ENCODE data around the gene MKNK2. TPM values are rescaled to one million over a fixed set of nuclear protein-coding genes. Genes with fewer than 3 reads are reported as not detected.

The MKNK2 gene
- total and polyA plus RNA-seq, 2 of the 13 experiments (the other 11 are each of a cell fraction or from before 2014, with no cell fraction given) = 44.9 to 112 TPM

DNA sequence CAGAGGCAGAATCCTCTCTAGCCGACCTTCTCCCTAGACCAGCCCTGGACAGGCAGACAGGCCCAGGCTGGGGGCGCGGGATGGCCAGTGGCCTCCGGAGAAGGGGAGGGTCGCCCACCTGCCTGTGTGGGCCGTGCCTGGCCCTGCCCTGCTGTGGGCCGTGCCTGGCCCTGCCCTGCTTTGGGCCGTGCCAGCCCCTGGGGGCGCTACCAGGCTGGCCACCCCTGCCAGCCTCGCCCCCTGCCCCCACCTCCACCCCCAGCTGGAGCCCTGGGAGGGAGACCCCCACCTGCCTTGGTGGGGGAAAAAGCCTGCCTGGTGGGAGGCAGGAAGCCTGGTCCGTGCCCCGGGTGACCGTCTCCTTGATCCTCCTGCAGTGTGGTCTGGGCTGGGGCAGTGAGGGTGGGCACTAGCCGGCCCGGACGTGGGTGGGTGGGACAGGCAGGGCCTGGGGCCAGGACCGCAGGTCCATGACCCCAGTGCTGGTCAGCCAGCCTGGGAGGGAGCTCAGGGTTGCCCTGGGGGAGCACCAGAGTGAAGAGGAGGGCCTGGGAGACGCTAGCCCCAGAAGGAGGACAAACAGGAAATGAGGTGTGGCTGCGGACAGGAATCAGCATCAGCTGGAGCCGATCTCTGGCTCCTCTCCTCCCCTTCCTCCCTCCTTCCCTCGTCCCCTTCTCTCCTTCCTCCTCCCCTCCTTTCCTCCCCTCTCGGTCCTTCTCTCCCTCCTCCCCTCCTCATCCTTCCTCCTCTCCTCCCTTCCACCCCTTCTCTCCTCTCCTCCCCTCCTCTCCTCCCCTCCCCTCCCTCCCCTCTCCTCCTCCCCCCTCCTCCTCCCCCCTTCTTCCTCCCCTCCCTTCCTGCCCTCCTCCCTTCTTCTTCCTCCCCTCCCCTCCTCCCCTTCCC lies 5.1 kb upstream of the MKNK2 start (continued):
- TF ChIP-seq JUND (CRISPR knock-in tag; IDR thresholded peaks at IDR 0.05) (no peak), CREM (IDR thresholded peaks at IDR 0.05) (0 out of 2 replicates have a peak, but pooled peaks have one; percentile 12), CREM (CRISPR knock-in tag; IDR thresholded peaks at IDR 0.05) (no peak), ZNF709 (CRISPR knock-in tag; IDR thresholded peaks at IDR 0.05) (no peak), ZBTB1 (CRISPR knock-in tag; IDR thresholded peaks at IDR 0.05; ENCODE audit: borderline replicate concordance) (no peak), PCBP2 (optimal IDR thresholded peaks at IDR 0.05; ENCODE audit: low read depth, low read length, poor library complexity, severe bottlenecking) (peak; percentile 88), HNRNPK (IDR thresholded peaks at IDR 0.05; ENCODE audit: low read depth, low read length, poor library complexity, severe bottlenecking) (peak; percentile 96), MEIS2 (CRISPR knock-in tag; IDR thresholded peaks at IDR 0.05) (no peak), NCOA1 (CRISPR knock-in tag; IDR thresholded peaks at IDR 0.05) (no peak), AKAP8 (CRISPR knock-in tag; IDR thresholded peaks at IDR 0.05) (peak; percentile 53; the same call in 1 of the 2 replicates), BHLHE40 (IDR thresholded peaks at IDR 0.05; ENCODE audit: low read length) (no peak), ZNF44 (CRISPR knock-in tag; IDR thresholded peaks at IDR 0.05) (no peak), ZNF768 (CRISPR knock-in tag; IDR thresholded peaks at IDR 0.05) (peak; percentile 37; the same call in 1 of the 2 replicates), ZNF577 (CRISPR knock-in tag; IDR thresholded peaks at IDR 0.05; ENCODE audit: borderline replicate concordance, low read depth) (no peak), ZNF136 (CRISPR knock-in tag; IDR thresholded peaks at IDR 0.05; ENCODE audit: low read depth) (no peak), GABPA (IDR thresholded peaks at IDR 0.05; ENCODE audit: low read depth, low read length) (peak; percentile 39), GABPA (CRISPR knock-in tag; IDR thresholded peaks at IDR 0.05; ENCODE audit: low read depth) (peak; percentile 75)
- TF ChIP-seq, protein P1, sequence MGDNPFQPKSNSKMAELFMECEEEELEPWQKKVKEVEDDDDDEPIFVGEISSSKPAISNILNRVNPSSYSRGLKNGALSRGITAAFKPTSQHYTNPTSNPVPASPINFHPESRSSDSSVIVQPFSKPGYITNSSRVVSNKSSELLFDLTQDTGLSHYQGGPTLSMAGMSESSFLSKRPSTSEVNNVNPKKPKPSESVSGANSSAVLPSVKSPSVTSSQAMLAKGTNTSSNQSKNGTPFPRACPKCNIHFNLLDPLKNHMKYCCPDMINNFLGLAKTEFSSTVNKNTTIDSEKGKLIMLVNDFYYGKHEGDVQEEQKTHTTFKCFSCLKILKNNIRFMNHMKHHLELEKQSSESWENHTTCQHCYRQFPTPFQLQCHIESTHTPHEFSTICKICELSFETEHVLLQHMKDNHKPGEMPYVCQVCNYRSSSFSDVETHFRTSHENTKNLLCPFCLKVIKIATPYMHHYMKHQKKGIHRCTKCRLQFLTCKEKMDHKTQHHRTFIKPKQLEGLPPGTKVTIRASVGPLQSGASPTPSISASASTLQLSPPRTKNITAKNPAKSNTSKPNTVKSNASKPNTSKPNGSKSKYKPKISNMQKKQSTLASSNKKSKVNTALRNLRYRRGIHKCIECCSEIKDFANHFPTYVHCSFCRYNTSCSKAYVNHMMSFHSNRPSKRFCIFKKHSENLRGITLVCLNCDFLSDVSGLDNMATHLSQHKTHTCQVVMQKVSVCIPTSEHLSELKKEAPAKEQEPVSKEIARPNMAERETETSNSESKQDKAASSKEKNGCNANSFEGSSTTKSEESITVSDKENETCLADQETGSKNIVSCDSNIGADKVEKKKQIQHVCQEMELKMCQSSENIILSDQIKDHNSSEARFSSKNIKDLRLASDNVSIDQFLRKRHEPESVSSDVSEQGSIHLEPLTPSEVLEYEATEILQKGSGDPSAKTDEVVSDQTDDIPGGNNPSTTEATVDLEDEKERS (CRISPR knock-in tag; IDR thresholded peaks at IDR 0.05) = peak; percentile 41; the same call in 1 of the 2 replicates
- TF ChIP-seq, protein P2, sequence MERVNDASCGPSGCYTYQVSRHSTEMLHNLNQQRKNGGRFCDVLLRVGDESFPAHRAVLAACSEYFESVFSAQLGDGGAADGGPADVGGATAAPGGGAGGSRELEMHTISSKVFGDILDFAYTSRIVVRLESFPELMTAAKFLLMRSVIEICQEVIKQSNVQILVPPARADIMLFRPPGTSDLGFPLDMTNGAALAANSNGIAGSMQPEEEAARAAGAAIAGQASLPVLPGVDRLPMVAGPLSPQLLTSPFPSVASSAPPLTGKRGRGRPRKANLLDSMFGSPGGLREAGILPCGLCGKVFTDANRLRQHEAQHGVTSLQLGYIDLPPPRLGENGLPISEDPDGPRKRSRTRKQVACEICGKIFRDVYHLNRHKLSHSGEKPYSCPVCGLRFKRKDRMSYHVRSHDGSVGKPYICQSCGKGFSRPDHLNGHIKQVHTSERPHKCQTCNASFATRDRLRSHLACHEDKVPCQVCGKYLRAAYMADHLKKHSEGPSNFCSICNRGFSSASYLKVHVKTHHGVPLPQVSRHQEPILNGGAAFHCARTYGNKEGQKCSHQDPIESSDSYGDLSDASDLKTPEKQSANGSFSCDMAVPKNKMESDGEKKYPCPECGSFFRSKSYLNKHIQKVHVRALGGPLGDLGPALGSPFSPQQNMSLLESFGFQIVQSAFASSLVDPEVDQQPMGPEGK (CRISPR knock-in tag; IDR thresholded peaks at IDR 0.05) = peak; percentile 58
- TF ChIP-seq, protein P3, sequence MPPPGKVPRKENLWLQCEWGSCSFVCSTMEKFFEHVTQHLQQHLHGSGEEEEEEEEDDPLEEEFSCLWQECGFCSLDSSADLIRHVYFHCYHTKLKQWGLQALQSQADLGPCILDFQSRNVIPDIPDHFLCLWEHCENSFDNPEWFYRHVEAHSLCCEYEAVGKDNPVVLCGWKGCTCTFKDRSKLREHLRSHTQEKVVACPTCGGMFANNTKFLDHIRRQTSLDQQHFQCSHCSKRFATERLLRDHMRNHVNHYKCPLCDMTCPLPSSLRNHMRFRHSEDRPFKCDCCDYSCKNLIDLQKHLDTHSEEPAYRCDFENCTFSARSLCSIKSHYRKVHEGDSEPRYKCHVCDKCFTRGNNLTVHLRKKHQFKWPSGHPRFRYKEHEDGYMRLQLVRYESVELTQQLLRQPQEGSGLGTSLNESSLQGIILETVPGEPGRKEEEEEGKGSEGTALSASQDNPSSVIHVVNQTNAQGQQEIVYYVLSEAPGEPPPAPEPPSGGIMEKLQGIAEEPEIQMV (CRISPR knock-in tag; IDR thresholded peaks at IDR 0.05; ENCODE audit: low read depth) = no peak
- TF ChIP-seq, protein P4, sequence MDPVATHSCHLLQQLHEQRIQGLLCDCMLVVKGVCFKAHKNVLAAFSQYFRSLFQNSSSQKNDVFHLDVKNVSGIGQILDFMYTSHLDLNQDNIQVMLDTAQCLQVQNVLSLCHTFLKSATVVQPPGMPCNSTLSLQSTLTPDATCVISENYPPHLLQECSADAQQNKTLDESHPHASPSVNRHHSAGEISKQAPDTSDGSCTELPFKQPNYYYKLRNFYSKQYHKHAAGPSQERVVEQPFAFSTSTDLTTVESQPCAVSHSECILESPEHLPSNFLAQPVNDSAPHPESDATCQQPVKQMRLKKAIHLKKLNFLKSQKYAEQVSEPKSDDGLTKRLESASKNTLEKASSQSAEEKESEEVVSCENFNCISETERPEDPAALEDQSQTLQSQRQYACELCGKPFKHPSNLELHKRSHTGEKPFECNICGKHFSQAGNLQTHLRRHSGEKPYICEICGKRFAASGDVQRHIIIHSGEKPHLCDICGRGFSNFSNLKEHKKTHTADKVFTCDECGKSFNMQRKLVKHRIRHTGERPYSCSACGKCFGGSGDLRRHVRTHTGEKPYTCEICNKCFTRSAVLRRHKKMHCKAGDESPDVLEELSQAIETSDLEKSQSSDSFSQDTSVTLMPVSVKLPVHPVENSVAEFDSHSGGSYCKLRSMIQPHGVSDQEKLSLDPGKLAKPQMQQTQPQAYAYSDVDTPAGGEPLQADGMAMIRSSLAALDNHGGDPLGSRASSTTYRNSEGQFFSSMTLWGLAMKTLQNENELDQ (CRISPR knock-in tag; IDR thresholded peaks at IDR 0.05; ENCODE audit: borderline replicate concordance) = no peak

Data from HepG2 (cell line).